ENCODE measurements around the gene BCAS3.

Gene BCAS3

GRCh38 chr17:61413661-61414126 lies 736.0 kb downstream of the BCAS3 start:
- peaks cover 21% of the 10 kb centered on the region for H3K4me1 Mint-ChIP-seq
- TF ChIP-seq, protein P1, sequence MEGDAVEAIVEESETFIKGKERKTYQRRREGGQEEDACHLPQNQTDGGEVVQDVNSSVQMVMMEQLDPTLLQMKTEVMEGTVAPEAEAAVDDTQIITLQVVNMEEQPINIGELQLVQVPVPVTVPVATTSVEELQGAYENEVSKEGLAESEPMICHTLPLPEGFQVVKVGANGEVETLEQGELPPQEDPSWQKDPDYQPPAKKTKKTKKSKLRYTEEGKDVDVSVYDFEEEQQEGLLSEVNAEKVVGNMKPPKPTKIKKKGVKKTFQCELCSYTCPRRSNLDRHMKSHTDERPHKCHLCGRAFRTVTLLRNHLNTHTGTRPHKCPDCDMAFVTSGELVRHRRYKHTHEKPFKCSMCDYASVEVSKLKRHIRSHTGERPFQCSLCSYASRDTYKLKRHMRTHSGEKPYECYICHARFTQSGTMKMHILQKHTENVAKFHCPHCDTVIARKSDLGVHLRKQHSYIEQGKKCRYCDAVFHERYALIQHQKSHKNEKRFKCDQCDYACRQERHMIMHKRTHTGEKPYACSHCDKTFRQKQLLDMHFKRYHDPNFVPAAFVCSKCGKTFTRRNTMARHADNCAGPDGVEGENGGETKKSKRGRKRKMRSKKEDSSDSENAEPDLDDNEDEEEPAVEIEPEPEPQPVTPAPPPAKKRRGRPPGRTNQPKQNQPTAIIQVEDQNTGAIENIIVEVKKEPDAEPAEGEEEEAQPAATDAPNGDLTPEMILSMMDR (IDR thresholded peaks at IDR 0.05): no peak
- H3K4me3 Mint-ChIP-seq: peak overlapping the region; percentile 75
- no peaks in the 10 kb centered on the region for H3K36me3 Mint-ChIP-seq (ENCODE audit: low read depth)
- H3K9me3 Mint-ChIP-seq: no peaks in the 10 kb centered on the region
- H3K27ac Mint-ChIP-seq: no peak overlapping the region
- DNase-seq: no peak
- H3K27me3 Mint-ChIP-seq (ENCODE audit: low read depth, poor library complexity): peaks cover 66% of the 10 kb centered on the region

DNA sequence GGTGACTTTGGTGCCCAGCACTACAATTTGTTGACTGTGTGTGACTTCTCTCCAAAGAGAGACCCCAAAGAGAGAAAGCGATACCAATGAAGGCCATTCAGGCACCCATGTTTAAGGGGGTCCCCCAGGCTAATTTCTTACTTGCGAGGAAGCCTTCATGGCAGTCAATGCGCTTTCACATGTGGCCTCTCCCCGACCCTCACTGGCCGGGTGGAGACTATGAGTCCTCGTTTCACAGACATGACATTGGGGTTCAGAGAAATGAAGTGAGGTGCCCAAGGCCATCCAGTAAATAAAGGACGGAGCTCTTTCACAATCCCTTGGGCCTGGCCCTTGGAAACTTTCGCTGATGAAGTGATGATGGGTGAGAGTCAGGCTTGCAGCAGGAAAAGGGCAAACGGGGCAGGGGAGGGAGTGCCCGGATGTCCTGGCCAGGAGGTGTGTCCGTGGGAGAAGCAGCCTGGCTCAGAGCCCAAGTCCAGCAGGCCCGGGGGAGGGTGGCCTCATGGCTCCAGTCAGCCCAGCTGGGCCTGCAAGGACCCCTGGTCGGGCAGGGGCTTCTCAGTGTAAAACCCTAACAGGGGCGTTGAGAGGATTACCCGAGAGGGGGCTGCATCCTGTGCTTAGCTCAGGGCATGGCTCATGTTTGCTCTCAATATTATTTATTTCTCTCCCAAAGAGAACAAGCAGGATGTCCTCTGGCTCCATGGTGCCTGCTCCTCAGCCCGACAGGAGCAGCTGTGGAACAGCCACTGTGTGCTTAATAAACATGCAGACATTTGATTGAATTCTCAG lies 736.7 kb downstream of the BCAS3 start:
- TF ChIP-seq, protein P1 (IDR thresholded peaks at IDR 0.05): no peak
- no peak overlapping the region for H3K27ac Mint-ChIP-seq
- H3K27me3 Mint-ChIP-seq (ENCODE audit: low read depth, poor library complexity): peaks cover 59% of the 10 kb centered on the region
- H3K4me3 Mint-ChIP-seq: no peak overlapping the region
- H3K4me1 Mint-ChIP-seq: peaks cover 20% of the 10 kb centered on the region
- no peaks in the 10 kb centered on the region for H3K9me3 Mint-ChIP-seq
- DNase-seq: no peak
- H3K36me3 Mint-ChIP-seq (ENCODE audit: low read depth): no peaks in the 10 kb centered on the region

DNA sequence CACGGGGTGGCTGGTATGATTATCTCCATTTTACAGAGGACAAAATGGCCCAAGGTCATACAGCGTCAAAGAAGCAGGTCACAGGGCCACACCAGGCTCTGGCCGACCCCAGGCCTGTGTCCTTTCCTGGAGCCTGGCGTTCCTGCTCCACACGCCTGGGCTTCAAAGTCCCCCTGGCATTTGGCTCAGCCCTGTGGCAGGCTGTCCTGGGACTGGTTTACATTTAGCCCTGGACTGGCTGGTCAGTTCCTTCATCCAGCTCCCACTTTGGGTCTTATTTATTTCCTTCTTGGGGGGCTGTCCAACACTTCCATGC lies 737.2 kb downstream of the BCAS3 start:
- no peak for DNase-seq
- H3K27me3 Mint-ChIP-seq (ENCODE audit: low read depth, poor library complexity): peaks cover 56% of the 10 kb centered on the region

DNA sequence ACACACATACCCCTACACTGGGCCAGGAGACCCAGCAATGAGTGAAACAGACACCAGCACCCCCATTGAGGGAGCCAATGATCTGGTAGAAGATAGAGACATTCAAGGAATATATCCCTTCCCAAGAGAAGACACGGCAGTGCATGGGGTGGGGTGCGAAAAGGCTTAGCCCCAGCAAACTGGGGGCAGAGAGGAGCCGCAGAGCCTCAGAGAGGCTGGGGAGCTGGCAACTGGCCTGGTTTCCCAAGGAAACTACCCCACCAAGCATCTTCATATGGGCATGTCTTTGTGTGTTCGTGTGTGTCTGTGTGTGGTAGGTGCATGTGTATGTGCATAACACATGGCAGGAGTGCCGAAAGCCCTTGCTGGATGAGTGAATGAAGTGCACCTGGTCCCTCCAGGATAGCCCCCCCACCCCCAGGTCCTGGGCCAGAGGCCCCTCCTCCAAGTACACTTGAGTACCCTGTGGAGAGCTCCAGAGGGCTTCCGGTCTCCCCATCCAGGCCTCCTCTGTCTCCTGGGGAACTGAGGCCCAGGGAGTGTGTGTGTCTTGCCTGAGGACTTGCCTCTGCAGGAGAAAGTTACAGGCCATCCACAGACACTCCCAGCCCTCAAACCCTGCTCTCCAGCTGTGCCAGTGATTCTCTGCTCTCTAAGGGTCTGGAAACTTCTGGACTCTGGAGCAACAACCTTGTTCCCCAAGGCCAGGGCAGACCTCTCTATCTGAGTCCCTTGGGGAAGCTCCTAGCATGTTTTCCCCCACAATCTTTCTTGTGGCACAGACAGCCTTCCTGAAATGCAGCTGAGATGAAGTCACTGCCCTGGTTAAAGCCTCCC lies 737.9 kb downstream of the BCAS3 start:
- Mint-ChIP-seq H3K4me3 (no peak overlapping the region), H3K27ac (no peak overlapping the region), H3K9me3 (no peaks in the 10 kb centered on the region), H3K36me3 (ENCODE audit: low read depth) (no peaks in the 10 kb centered on the region), H3K27me3 (ENCODE audit: low read depth, poor library complexity) (peaks cover 52% of the 10 kb centered on the region), H3K4me1 (peaks cover 22% of the 10 kb centered on the region)
- TF ChIP-seq, protein P1 (IDR thresholded peaks at IDR 0.05): no peak
- no peak for DNase-seq

More for the DNA sequence above, 737.2 kb downstream of the BCAS3 start:
- Mint-ChIP-seq H3K4me1 (peaks cover 21% of the 10 kb centered on the region), H3K9me3 (no peaks in the 10 kb centered on the region), H3K27ac (no peak overlapping the region), H3K4me3 (no peak overlapping the region), H3K36me3 (ENCODE audit: low read depth) (no peaks in the 10 kb centered on the region)
- TF ChIP-seq, protein P1 (IDR thresholded peaks at IDR 0.05): no peak

GRCh38 chr17:61416211-61416539 lies 738.5 kb downstream of the BCAS3 start:
- no peak overlapping the region for H3K27ac Mint-ChIP-seq
- peak overlapping the region; percentile 60 for H3K4me3 Mint-ChIP-seq
- no peaks in the 10 kb centered on the region for H3K36me3 Mint-ChIP-seq (ENCODE audit: low read depth)
- TF ChIP-seq, protein P1 (IDR thresholded peaks at IDR 0.05): no peak
- H3K4me1 Mint-ChIP-seq: peaks cover 21% of the 10 kb centered on the region
- DNase-seq: no peak
- no peaks in the 10 kb centered on the region for H3K9me3 Mint-ChIP-seq
- H3K27me3 Mint-ChIP-seq (ENCODE audit: low read depth, poor library complexity): peaks cover 52% of the 10 kb centered on the region

All from nephron progenitor cell (in vitro differentiated cells).